Endothelial cell of umbilical vein (primary cell): ENCODE data around the gene HCFC1. TPM values are rescaled to one million over a fixed set of nuclear protein-coding genes. Genes with fewer than 3 reads are reported as not detected.

Experiments
- BruUV-seq: library from RNA; stranded (reverse); fragments of 400-500 nt; replicated peaks from 2 replicates; lab custom pipeline; 2021; lab: Mats Ljungman, UMichigan
- CTCF ChIA-PET: fragments of 300-600, 350-600 bp; sonication (Branson Sonifier 250); formaldehyde crosslinking; loops from one replicate; lab custom pipeline; 2021; ENCODE audit warnings: antibody characterized with exemption, inconsistent platforms; lab: Charles Lee
- POLR2A ChIA-PET: fragments of 300-600, 350-600 bp; sonication (Branson Sonifier 250); formaldehyde crosslinking; loops from one replicate; lab custom pipeline; 2021; ENCODE audit warnings: antibody characterized with exemption, inconsistent platforms; lab: Charles Lee
- DNase-seq: peaks from one replicate; pipeline ENCODE4 v3.0.0-alpha.2; 2011; ENCODE audit warnings: low read depth, low spot score
- FAIRE-seq: peaks from 2 replicates; lab custom pipeline; 2011; peaks lifted over from hg19 to GRCh38; lab: Jason Lieb, UNC
- H2AFZ ChIP-seq: 2 replicates; pipeline ENCODE4 v1.6.0; 2012; ENCODE audit warnings: low read depth, low read length, control low read depth, inconsistent platforms
- H3K27ac ChIP-seq: 2 replicates; pipeline ENCODE4 v1.5.1; 2011; ENCODE audit warnings: low read depth, mild to moderate bottlenecking, control low read depth, low read length, moderate library complexity; ENCODE audit not compliant: insufficient read depth
- H3K27me3 ChIP-seq, 2 experiments: 2 replicates each; pipeline versions ENCODE4 v1.6.0 to v1.6.1; 2011; ENCODE audit warnings: low read length in 2 of 2, mixed read lengths in 1 of 2; ENCODE audit not compliant: control insufficient read depth in 2 of 2, insufficient read depth in 2 of 2
- H3K36me3 ChIP-seq, 2 experiments: 2 replicates in 1 of 2; 3 replicates in 1 of 2; pipeline ENCODE4 v1.5.1; 2011; ENCODE audit warnings: low read length in 2 of 2, mild to moderate bottlenecking in 1 of 2, moderate library complexity in 1 of 2; ENCODE audit not compliant: control insufficient read depth in 2 of 2, insufficient read depth in 2 of 2; ENCODE audit errors: extremely low read depth in 1 of 2
- H3K4me1 ChIP-seq: 3 replicates; pipeline ENCODE4 v1.5.1; 2011; ENCODE audit warnings: mild to moderate bottlenecking, low read length; ENCODE audit not compliant: control insufficient read depth, insufficient read depth; ENCODE audit errors: extremely low read depth
- H3K4me2 ChIP-seq: 2 replicates; pipeline ENCODE4 v1.6.1; 2011; ENCODE audit warnings: low read length, control low read depth, mixed read lengths; ENCODE audit not compliant: insufficient read depth
- H3K4me3 ChIP-seq, 3 experiments: fragments of 200-600 bp in 1 of 3; sonication (generic), shearing (Covaris generic) in 1 of 3; replicated peaks in 1 of 3; 2 replicates each; pipeline ENCODE4 v1.5.1; 2011 to 2016; ENCODE audit warnings: control low read depth in 3 of 3, low read length in 3 of 3, mild to moderate bottlenecking in 2 of 3, inconsistent platforms in 1 of 3, low read depth in 1 of 3, moderate library complexity in 1 of 3; ENCODE audit not compliant: insufficient read depth in 1 of 3
- H3K79me2 ChIP-seq: 2 replicates; pipeline ENCODE4 v1.6.0; 2012; ENCODE audit warnings: low read length, inconsistent platforms; ENCODE audit not compliant: control insufficient read depth, insufficient read depth
- H3K9ac ChIP-seq: replicated peaks from 2 replicates; pipeline ENCODE3; 2011; ENCODE audit warnings: low read length, control low read depth; ENCODE audit not compliant: insufficient read depth; ENCODE audit errors: extremely low read depth
- H3K9me1 ChIP-seq: replicated peaks from 3 replicates; pipeline ENCODE4 v1.6.0; 2011; ENCODE audit warnings: mild to moderate bottlenecking, low read length; ENCODE audit not compliant: control insufficient read depth, insufficient read depth; ENCODE audit errors: extremely low read depth
- H3K9me3 ChIP-seq: replicated peaks from 2 replicates; pipeline ENCODE4 v1.5.1; 2012; ENCODE audit warnings: low read length, inconsistent platforms; ENCODE audit not compliant: control insufficient read depth, insufficient read depth
- H4K20me1 ChIP-seq: replicated peaks from 2 replicates; pipeline ENCODE3; 2011; ENCODE audit warnings: mild to moderate bottlenecking, low read length; ENCODE audit not compliant: control insufficient read depth, insufficient read depth; ENCODE audit errors: extremely low read depth
- CTCF ChIP-seq, 2 donors: IDR thresholded peaks; 1 replicate in 1 of 2; 2 replicates in 1 of 2; pipeline ENCODE4 v1.5.1; 2011; ENCODE audit warnings: low read length in 2 of 2, mild to moderate bottlenecking in 2 of 2, moderate library complexity in 2 of 2, control low read depth in 1 of 2, inconsistent platforms in 1 of 2, low read depth in 1 of 2; ENCODE audit not compliant: insufficient read depth in 1 of 2; ENCODE audit errors: extremely low read depth in 1 of 2
- EZH2 ChIP-seq: IDR thresholded peaks from 2 replicates; pipeline ENCODE4 v1.6.1; 2012; ENCODE audit warnings: borderline replicate concordance, low read depth, mild to moderate bottlenecking, moderate library complexity, low read length, inconsistent platforms; ENCODE audit not compliant: severe bottlenecking
- FOS ChIP-seq: IDR thresholded peaks from 2 replicates; pipeline ENCODE4 v1.6.1; 2011; ENCODE audit warnings: mild to moderate bottlenecking, low read length, moderate library complexity, borderline replicate concordance; ENCODE audit not compliant: insufficient read depth
- GATA2 ChIP-seq: IDR thresholded peaks from 2 replicates; pipeline ENCODE4 v1.7.0; 2011; ENCODE audit warnings: low read depth, mild to moderate bottlenecking, moderate library complexity, mixed read lengths, low read length; ENCODE audit not compliant: insufficient read length, insufficient read depth
- MAX ChIP-seq: IDR thresholded peaks from 2 replicates; pipeline ENCODE4 v1.6.1; 2011; ENCODE audit not compliant: insufficient read depth, insufficient read length
- MYC ChIP-seq: IDR thresholded peaks from one replicate; pipeline ENCODE4 v1.6.1; 2011; ENCODE audit warnings: mild to moderate bottlenecking, low read depth, low read length
- POLR2A ChIP-seq: IDR thresholded peaks from 2 replicates; pipeline ENCODE4 v1.6.1; 2012; ENCODE audit warnings: low read depth, mild to moderate bottlenecking, control low read depth, low read length
- POLR2AphosphoS5 ChIP-seq: IDR thresholded peaks from 2 replicates; pipeline ENCODE4 v1.6.1; 2012; ENCODE audit warnings: low read depth, mild to moderate bottlenecking, control low read depth, low read length, moderate library complexity; ENCODE audit not compliant: insufficient read depth
- dilution Hi-C: fragments of 300-500 bp; cut with MboI; formaldehyde crosslinking; loops from one replicate; pipeline ENCODE4 v1.15.0; 2019; ENCODE audit warnings: low sequenced_read_pairs; ENCODE audit not compliant: extremely low pct_ligation_motif_present
- intact Hi-C: fragments of 100-400 bp; cut with micrococcal nuclease; formaldehyde crosslinking; loops from one replicate; pipeline ENCODE4 v1.10.0; 2022
- polyA plus RNA-seq, 4 experiments: library from polyadenylated mRNA; depleted of rRNA in 3 of 4; stranded (reverse) in 3 of 4; unstranded in 1 of 4; fragments of >200 nt; gene quantifications; 2 replicates each; pipeline versions ENCODE4 v1.2.1 to v1.2.3, GENCODE V29; 2011 to 2012; ENCODE audit warnings: missing spikeins in 1 of 4
- total RNA-seq: library from RNA; stranded (reverse); gene quantifications from 2 replicates; pipeline ENCODE4 v1.2.3, GENCODE V29; 2021

HCFC1 gene
- total and polyA plus RNA-seq, 2 donors (not counting 3 experiments of a cell fraction or from before 2014, with no cell fraction given) = 15.9 to 85.9 TPM

- dilution Hi-C loops = no loop called here
- BruUV-seq = no TSS peak
- ChIA-PET CTCF (interaction anchor here (0.6 to 2.6 kb wide), 27 partner anchors 9 to 513 kb away, joined by 3 to 39 read pairs (median 5); partner anchors contain the start of gene TMEM187), POLR2A (no interaction called here)
- H3K9me3 ChIP-seq = no peaks in the 10 kb centered on the region
- TF ChIP-seq MAX (no peak), EZH2 (no peak), MYC (no peak), CTCF (IDR thresholded peaks at IDR 0.05; ENCODE audit: extremely low read depth in 1 of 2, insufficient read depth in 1 of 2, low read depth in 1 of 2, low read length in 2 of 2) (peak; percentile 66 to 83), POLR2A (no peak), GATA2 (no peak), FOS (no peak), POLR2AphosphoS5 (no peak)
- H3K36me3 ChIP-seq = peaks cover 0 to 19% of the 10 kb centered on the region in 2 experiments
- H3K4me2 ChIP-seq = no peak overlapping the region
- peaks cover 23% of the 10 kb centered on the region for H3K79me2 ChIP-seq
- H3K9me1 ChIP-seq = no peaks in the 10 kb centered on the region
- peak; percentile 34 for DNase-seq
- H3K27ac ChIP-seq = no peak overlapping the region
- no peaks in the 10 kb centered on the region for H3K27me3 ChIP-seq
- H2AFZ ChIP-seq = no peak overlapping the region
- no peaks in the 10 kb centered on the region for H4K20me1 ChIP-seq
- intact Hi-C loops = loop anchor here (1.0 kb wide), 1 partner anchor 38 kb away; no protein-coding TSS in a partner anchor
- no peak overlapping the region for H3K4me3 ChIP-seq
- no peak overlapping the region for H3K9ac ChIP-seq
- peak; percentile 91 for FAIRE-seq
- peaks cover 15% of the 10 kb centered on the region for H3K4me1 ChIP-seq
Observed at GRCh38 chrX:154013614-154014360, 42.2 kb upstream of the HCFC1 start.
